Nephron progenitor cell (in vitro differentiated cells): ENCODE measurements around the gene TPRX2.
"Not testable (repeated sequence)": the region's sequence is repeated elsewhere in the genome, so short reads cannot be mapped to it uniquely, and the experiment has no call there.

ENCODE experiments used
- DNase-seq: peaks from one replicate; pipeline ENCODE4 v3.0.0; 2021
- H3K27ac Mint-ChIP-seq: 2 replicates; pipeline ENCODE4 v1.8.0; 2021; ENCODE audit warnings: mild to moderate bottlenecking, moderate library complexity, mixed read lengths
- H3K27me3 Mint-ChIP-seq: 2 replicates; pipeline ENCODE4 v1.8.0; 2021; ENCODE audit warnings: mild to moderate bottlenecking, low read depth, mixed read lengths; ENCODE audit not compliant: poor library complexity
- H3K36me3 Mint-ChIP-seq: 2 replicates; pipeline ENCODE4 v1.8.0; 2021; ENCODE audit warnings: low read depth, mixed read lengths
- H3K4me1 Mint-ChIP-seq: 2 replicates; pipeline ENCODE4 v1.8.0; 2021; ENCODE audit warnings: mixed read lengths
- H3K4me3 Mint-ChIP-seq: 2 replicates; pipeline ENCODE4 v1.8.0; 2021; ENCODE audit warnings: mild to moderate bottlenecking, moderate library complexity, mixed read lengths
- H3K9me3 Mint-ChIP-seq: 2 replicates; pipeline ENCODE4 v1.8.0; 2021; ENCODE audit warnings: mild to moderate bottlenecking, moderate library complexity, mixed read lengths
- TF ChIP-seq, protein P1 (sequence below): fragments of 200-600 bp; sonication (generic); IDR thresholded peaks from 2 replicates; pipeline ENCODE4 v1.5.0; 2021; ENCODE audit warnings: antibody characterized with exemption

TPRX2 gene, protein sequence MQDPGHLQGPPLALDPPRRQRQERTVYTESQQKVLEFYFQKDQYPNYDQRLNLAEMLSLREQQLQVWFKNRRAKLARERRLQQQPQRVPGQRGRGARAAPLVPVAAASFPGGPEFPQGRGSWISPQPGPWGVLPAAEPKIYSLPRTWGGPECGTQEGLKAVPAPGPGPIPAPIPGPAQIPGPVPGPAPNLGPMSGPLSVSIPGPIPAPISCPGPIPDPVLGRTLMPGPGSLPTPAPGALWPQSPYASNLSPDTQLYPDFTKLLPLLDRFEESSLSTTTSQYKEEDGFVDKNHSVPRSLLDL

DNA sequence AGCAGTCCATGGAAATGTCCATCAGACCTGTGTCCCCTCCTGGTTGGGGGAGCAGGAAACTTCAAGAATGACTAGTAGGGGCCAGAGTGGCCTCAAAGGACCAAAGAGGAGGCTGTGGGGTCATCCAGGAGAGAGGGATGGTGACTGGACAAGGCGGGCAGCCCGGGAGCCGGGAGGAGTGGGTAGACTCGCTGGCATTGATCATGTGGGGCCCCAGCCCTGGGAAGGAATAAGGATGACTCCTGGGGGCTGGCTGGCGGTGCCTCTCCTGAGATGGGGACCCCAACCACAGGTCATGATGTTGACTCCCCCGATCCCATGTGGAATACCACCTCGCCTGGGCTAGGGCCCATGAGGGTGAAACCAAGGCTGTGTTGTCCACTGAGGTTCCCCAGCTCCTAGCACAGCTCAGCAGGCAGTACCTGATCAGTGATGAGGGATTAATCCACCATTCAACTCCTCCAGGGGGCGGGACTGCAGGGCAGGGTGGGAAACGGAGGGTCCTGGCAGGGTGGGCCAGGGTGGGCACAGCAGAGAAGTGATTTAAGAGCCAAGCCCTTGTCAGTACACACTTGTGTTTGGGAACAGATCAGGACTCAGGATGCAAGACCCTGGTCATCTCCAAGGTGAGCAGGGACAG, at the start of gene TPRX2:
TSS of gene TPRX2 (plus strand) at position 590 of the 640 bp plus-strand sequence. CDS start at position 602, 12 bp downstream.
- H3K27me3 Mint-ChIP-seq, result peaks cover 14% of the 10 kb centered on the region
- H3K4me3 Mint-ChIP-seq, H3K9me3 Mint-ChIP-seq, H3K27ac Mint-ChIP-seq, H3K4me1 Mint-ChIP-seq, DNase-seq, H3K36me3 Mint-ChIP-seq: not testable (repeated sequence)

DNA sequence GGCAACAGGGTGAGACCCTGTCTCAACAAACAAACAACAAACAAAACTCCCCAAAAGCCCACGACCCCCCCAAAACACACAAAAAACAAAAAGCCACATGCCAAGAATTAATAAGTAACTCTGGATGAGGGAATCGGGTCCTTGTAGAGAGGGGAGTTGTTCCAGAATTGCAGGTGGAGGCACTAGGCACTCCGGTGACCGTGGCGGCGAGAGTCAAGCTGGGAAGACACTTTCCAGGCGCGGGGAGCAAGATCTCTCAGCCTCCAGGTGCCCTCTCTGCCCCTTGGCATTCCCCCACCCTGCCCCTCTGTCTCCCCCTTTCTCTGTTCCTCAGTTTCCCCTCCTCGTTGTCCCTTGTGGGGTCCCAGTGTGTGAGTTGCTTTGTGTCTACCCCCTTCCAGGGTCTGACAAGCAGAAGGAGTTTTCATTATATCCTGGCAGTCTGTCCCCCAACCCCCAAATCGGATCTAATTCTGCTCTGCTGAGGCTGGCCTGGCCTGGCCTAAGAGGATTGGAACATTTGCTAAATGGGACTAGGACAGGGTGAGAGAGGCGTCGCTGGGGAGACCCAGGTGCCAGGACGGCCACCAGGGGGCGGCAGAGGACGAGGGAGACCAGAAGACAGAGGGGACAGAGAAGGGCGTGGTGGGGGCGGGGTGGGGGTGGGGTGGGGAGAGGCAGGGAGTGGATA, 45.6 kb upstream of the TPRX2 start:
- DNase-seq, result peak; percentile 97
- H3K27ac Mint-ChIP-seq, result no peak overlapping the region
- TF ChIP-seq, protein P1, sequence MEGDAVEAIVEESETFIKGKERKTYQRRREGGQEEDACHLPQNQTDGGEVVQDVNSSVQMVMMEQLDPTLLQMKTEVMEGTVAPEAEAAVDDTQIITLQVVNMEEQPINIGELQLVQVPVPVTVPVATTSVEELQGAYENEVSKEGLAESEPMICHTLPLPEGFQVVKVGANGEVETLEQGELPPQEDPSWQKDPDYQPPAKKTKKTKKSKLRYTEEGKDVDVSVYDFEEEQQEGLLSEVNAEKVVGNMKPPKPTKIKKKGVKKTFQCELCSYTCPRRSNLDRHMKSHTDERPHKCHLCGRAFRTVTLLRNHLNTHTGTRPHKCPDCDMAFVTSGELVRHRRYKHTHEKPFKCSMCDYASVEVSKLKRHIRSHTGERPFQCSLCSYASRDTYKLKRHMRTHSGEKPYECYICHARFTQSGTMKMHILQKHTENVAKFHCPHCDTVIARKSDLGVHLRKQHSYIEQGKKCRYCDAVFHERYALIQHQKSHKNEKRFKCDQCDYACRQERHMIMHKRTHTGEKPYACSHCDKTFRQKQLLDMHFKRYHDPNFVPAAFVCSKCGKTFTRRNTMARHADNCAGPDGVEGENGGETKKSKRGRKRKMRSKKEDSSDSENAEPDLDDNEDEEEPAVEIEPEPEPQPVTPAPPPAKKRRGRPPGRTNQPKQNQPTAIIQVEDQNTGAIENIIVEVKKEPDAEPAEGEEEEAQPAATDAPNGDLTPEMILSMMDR, result peak; percentile 61
- H3K4me3 Mint-ChIP-seq, result no peak overlapping the region
- H3K27me3 Mint-ChIP-seq, result no peaks in the 10 kb centered on the region
- no peaks in the 10 kb centered on the region for H3K36me3 Mint-ChIP-seq
- no peaks in the 10 kb centered on the region for H3K4me1 Mint-ChIP-seq
- no peaks in the 10 kb centered on the region for H3K9me3 Mint-ChIP-seq

DNA sequence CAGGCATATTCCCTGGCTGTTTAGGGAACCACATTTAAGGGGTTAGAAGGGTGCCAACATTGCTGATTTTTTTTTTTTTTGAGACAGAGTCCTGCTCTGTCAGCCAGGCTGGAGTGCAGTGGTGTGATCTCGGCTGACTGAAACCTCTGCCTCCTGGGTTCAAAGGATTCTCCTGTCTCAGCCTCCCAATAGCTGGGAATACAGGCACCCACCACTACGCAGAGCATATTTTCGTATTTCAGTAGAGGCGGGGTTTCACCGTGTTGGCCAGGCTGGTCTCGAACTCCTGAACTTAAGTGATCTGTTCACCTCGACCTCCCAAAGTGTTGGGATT, 45.1 kb upstream of the TPRX2 start:
- Mint-ChIP-seq H3K4me1 (no peaks in the 10 kb centered on the region), H3K9me3 (no peaks in the 10 kb centered on the region), H3K36me3 (no peaks in the 10 kb centered on the region), H3K27ac (no peak overlapping the region), H3K27me3 (no peaks in the 10 kb centered on the region), H3K4me3 (no peak overlapping the region)
- TF ChIP-seq, protein P1, result no peak
- no peak for DNase-seq

DNA sequence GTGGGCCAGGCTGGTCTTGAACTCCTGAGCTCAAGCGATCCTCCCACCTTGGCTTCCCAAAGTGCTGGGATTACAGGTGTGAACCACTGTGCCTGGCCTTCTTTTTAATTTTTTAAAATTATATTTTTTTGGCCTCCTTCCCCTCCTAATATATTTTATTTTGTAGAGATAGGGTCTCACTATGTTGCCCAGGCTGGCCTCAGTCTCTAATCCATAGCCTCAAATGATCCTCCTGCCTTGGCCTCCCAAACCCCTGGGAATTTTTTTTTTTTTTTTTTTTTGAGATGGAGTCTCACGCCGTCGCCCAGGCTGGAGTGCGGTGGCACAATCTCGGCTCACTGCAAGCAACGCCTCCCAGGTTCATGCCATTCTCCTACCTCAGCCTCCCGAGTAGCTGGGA, 42.8 kb upstream of the TPRX2 start:
- peaks cover 22% of the 10 kb centered on the region for H3K4me1 Mint-ChIP-seq
- not testable (repeated sequence) for H3K4me3 Mint-ChIP-seq, H3K9me3 Mint-ChIP-seq

DNA sequence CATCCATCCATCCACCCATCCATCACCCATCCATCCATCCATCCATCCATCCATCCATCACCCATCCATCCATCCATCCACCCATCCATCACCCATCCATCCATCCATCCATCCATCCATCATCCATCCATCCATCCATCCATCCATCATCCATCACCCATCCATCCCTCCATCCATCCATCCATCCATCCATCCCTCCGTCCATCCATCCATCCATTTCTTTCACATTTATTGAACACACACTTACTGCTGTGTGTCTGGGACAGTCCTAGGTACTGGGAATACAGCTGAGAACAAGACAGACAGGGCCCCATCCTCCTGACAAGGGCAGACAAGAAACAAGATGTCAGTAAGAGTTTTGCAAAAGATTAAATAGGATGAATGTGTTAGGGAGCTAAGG, 40.8 kb upstream of the TPRX2 start:
- H3K27ac Mint-ChIP-seq, H3K9me3 Mint-ChIP-seq, H3K27me3 Mint-ChIP-seq, DNase-seq, H3K36me3 Mint-ChIP-seq, H3K4me3 Mint-ChIP-seq: not testable (repeated sequence)
- peaks cover 41% of the 10 kb centered on the region for H3K4me1 Mint-ChIP-seq

More for the DNA sequence above, 42.8 kb upstream of the TPRX2 start:
- H3K27me3 Mint-ChIP-seq, DNase-seq, H3K36me3 Mint-ChIP-seq, H3K27ac Mint-ChIP-seq: not testable (repeated sequence)

DNA sequence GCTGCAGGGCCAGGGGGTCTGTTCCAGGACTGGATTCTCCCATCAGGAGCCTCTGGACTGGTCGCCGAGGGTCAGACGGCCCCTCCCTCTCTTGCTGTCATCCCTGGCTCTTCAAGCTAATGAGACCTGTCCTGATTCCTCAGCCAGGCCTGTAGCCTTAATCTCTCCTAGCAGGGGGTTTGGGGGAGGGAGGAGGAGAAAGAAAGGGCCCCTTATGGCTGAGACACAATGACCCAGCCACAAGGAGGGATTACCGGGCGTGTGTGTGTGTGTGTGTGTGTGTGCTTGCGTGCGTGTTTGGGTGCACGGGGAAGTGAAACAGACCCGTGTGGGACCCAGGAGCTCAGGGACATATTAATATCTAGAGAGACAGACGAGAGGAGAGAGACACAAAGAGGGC, 39.2 kb upstream of the TPRX2 start:
- Mint-ChIP-seq H3K36me3 (no peaks in the 10 kb centered on the region), H3K9me3 (no peaks in the 10 kb centered on the region), H3K27ac (peak overlapping the region; percentile 56)

DNA sequence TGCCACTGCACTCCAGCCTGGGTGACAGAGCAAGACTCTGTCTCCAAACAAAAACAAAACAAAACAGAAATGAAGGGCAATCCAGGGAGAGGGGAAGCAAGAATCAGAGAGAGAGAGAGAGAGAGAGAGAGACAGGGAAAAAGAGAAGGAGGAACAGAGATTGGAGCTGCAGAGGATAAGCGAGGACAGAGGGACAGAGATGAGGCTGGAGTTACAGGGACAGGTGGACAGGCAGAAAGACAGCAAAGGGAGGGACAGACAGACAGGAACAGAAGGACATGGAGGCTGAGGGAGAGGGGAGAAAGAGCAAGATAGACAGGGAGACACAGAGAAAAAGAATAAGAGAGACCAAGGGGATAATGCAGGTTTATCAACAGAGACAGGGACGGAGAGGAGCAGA, 38.6 kb upstream of the TPRX2 start:
- peaks cover 47% of the 10 kb centered on the region for H3K4me1 Mint-ChIP-seq
- peaks cover 2% of the 10 kb centered on the region for H3K27me3 Mint-ChIP-seq
- TF ChIP-seq, protein P1, result no peak
- H3K36me3 Mint-ChIP-seq, result no peaks in the 10 kb centered on the region
- DNase-seq, result no peak
- peak overlapping the region; percentile 56 for H3K27ac Mint-ChIP-seq
- H3K4me3 Mint-ChIP-seq, result peak overlapping the region; percentile 64
- H3K9me3 Mint-ChIP-seq, result no peaks in the 10 kb centered on the region

More for the DNA sequence above, 39.2 kb upstream of the TPRX2 start:
- H3K4me1 Mint-ChIP-seq, result peaks cover 47% of the 10 kb centered on the region
- DNase-seq, result peak; percentile 58
- TF ChIP-seq, protein P1, result no peak
- no peaks in the 10 kb centered on the region for H3K27me3 Mint-ChIP-seq
- peak overlapping the region; percentile 64 for H3K4me3 Mint-ChIP-seq
